SK-N-SH (cell line): ENCODE data around the gene P2RY6. TPM values are rescaled to one million over a fixed set of nuclear protein-coding genes. Genes with fewer than 3 reads are reported as not detected.

Experiments
- CTCF ChIA-PET: fragments of 300-600, 350-600 bp; formaldehyde crosslinking; extraction: SDS; loops from one replicate; lab custom pipeline; 2021; lab: Yijun Ruan, JAX
- POLR2A ChIA-PET: fragments of 350-600 bp; sonication (Branson Sonifier 250); formaldehyde crosslinking; extraction: SDS; loops from one replicate; lab custom pipeline; 2020; ENCODE audit warnings: antibody characterized with exemption, inconsistent platforms; lab: Yijun Ruan, JAX
- DNase-seq: peaks from one replicate; pipeline ENCODE4 v3.0.0; 2012
- H2AFZ ChIP-seq: fragments of 200-600 bp; sonication (generic); 2 replicates; pipeline ENCODE4 v1.8.1; 2016; ENCODE audit warnings: antibody characterized with exemption, mild to moderate bottlenecking, low read depth
- H3F3A ChIP-seq: fragments of 200-600 bp; sonication (generic); replicated peaks from 2 replicates; pipeline ENCODE3; 2016; ENCODE audit warnings: antibody characterized with exemption, mild to moderate bottlenecking; ENCODE audit not compliant: insufficient read depth
- H3K27ac ChIP-seq, 2 experiments: fragments of 200-500 bp in 1 of 2; fragments of 200-600 bp in 1 of 2; sonication (Bioruptor generic) in 1 of 2; sonication (generic), shearing (Covaris generic) in 1 of 2; 2 replicates each; pipeline versions ENCODE4 v1.5.1 to v1.6.1; 2014 to 2016; ENCODE audit warnings: low read depth in 2 of 2, inconsistent platforms in 1 of 2, low read length in 1 of 2, mild to moderate bottlenecking in 1 of 2, mixed read lengths in 1 of 2
- H3K27me3 ChIP-seq: fragments of 200-600 bp; sonication (generic), shearing (Covaris generic); 2 replicates; pipeline ENCODE4 v1.6.1; 2016; ENCODE audit warnings: mixed run types; ENCODE audit not compliant: insufficient read depth
- H3K36me3 ChIP-seq, 2 experiments: fragments of 200-500 bp in 1 of 2; fragments of 200-600 bp in 1 of 2; sonication (Bioruptor generic) in 1 of 2; sonication (generic) in 1 of 2; replicated peaks in 1 of 2; 2 replicates each; pipeline versions ENCODE3 to v1.5.1; 2014 to 2016; ENCODE audit warnings: low read length in 1 of 2, mild to moderate bottlenecking in 1 of 2; ENCODE audit not compliant: insufficient read depth in 2 of 2, control insufficient read depth in 1 of 2
- H3K4me1 ChIP-seq, 2 experiments: fragments of 200-500 bp in 1 of 2; fragments of 200-600 bp in 1 of 2; sonication (Bioruptor generic) in 1 of 2; sonication (generic), shearing (Covaris generic) in 1 of 2; 2 replicates each; pipeline versions ENCODE4 v1.5.1 to v1.6.1; 2014 to 2016; ENCODE audit warnings: low read depth in 1 of 2, low read length in 1 of 2, mixed run types in 1 of 2; ENCODE audit not compliant: insufficient read depth in 2 of 2, control insufficient read depth in 1 of 2
- H3K4me2 ChIP-seq: fragments of 200-600 bp; sonication (generic), shearing (Covaris generic); 2 replicates; pipeline ENCODE4 v1.6.1; 2017; ENCODE audit warnings: mixed run types
- H3K4me3 ChIP-seq, 2 experiments: fragments of 200-500 bp in 1 of 2; fragments of 200-600 bp in 1 of 2; sonication (Bioruptor generic) in 1 of 2; sonication (generic), shearing (Covaris generic) in 1 of 2; 2 replicates each; pipeline versions ENCODE4 v1.5.1 to v1.8.1; 2014 to 2016; ENCODE audit warnings: low read depth in 2 of 2, inconsistent platforms in 1 of 2, low read length in 1 of 2, mild to moderate bottlenecking in 1 of 2, mixed read lengths in 1 of 2, moderate library complexity in 1 of 2
- H3K79me2 ChIP-seq: fragments of 200-600 bp; sonication (generic); 2 replicates; pipeline ENCODE4 v1.8.1; 2017; ENCODE audit warnings: mild to moderate bottlenecking; ENCODE audit not compliant: insufficient read depth
- H3K9ac ChIP-seq: fragments of 200-600 bp; sonication (generic); 2 replicates; pipeline ENCODE4 v1.6.1; 2017; ENCODE audit warnings: mixed run types
- H3K9me2 ChIP-seq: fragments of 200-600 bp; sonication (generic); 2 replicates; pipeline ENCODE4 v1.6.1; 2017; ENCODE audit warnings: mixed run types
- H3K9me3 ChIP-seq: fragments of 200-600 bp; sonication (generic); 2 replicates; pipeline ENCODE4 v1.6.1; 2017; ENCODE audit warnings: mixed run types, mild to moderate bottlenecking, moderate library complexity
- H4K20me1 ChIP-seq: fragments of 200-600 bp; sonication (generic); 2 replicates; pipeline ENCODE4 v1.6.1; 2017; ENCODE audit warnings: mild to moderate bottlenecking, mixed run types; ENCODE audit not compliant: insufficient read depth
- CHD2 ChIP-seq: fragments of 150-350 bp; IDR thresholded peaks from 2 replicates; pipeline ENCODE4 v1.6.1; 2018; ENCODE audit warnings: low read length; ENCODE audit not compliant: partially characterized antibody
- CTCF ChIP-seq: fragments of 200-600 bp; sonication (generic); IDR thresholded peaks from 2 replicates; pipeline ENCODE4 v1.6.1; 2017; ENCODE audit warnings: antibody characterized with exemption, mild to moderate bottlenecking, moderate library complexity
- ELF1 ChIP-seq: IDR thresholded peaks from 2 replicates; pipeline ENCODE4 v1.4.0; 2012
- EP300 ChIP-seq, 2 experiments: IDR thresholded peaks; 2 replicates each; pipeline versions ENCODE4 v1.4.0 to v1.6.1; 2012; ENCODE audit warnings: borderline replicate concordance in 1 of 2, low read depth in 1 of 2, low read length in 1 of 2
- FOXJ3 ChIP-seq: sonication (generic); formaldehyde crosslinking; IDR thresholded peaks from 2 replicates; pipeline ENCODE4 v1.5.1; 2020; ENCODE audit warnings: mild to moderate bottlenecking, missing genetic modification reagents
- FOXM1 ChIP-seq: IDR thresholded peaks from 2 replicates; pipeline ENCODE4 v1.4.0; 2012; ENCODE audit warnings: low read depth, mild to moderate bottlenecking
- GABPA ChIP-seq: IDR thresholded peaks from 2 replicates; pipeline ENCODE4 v1.4.0; 2012; ENCODE audit warnings: low read depth, mild to moderate bottlenecking
- GATA2 ChIP-seq: sonication (generic); formaldehyde crosslinking; IDR thresholded peaks from 2 replicates; pipeline ENCODE4 v1.5.0; 2020; ENCODE audit warnings: mild to moderate bottlenecking, missing genetic modification reagents
- JUND ChIP-seq: IDR thresholded peaks from 2 replicates; pipeline ENCODE4 v1.4.0; 2012
- MEF2A ChIP-seq: IDR thresholded peaks from 2 replicates; pipeline ENCODE4 v1.4.0; 2012; ENCODE audit warnings: low read depth, borderline replicate concordance
- MXI1 ChIP-seq: IDR thresholded peaks from 2 replicates; pipeline ENCODE4 v1.6.1; 2012; ENCODE audit warnings: mild to moderate bottlenecking, low read depth, low read length, improper control_type of control experiment
- NFIC ChIP-seq: IDR thresholded peaks from 2 replicates; pipeline ENCODE4 v1.4.0; 2012; ENCODE audit warnings: borderline replicate concordance
- NRF1 ChIP-seq: IDR thresholded peaks from 2 replicates; pipeline ENCODE4 v1.6.1; 2012; ENCODE audit warnings: low read depth, mild to moderate bottlenecking, low read length
- PBX3 ChIP-seq: IDR thresholded peaks from 2 replicates; pipeline ENCODE4; 2012
- POLR2AphosphoS5 ChIP-seq: IDR thresholded peaks from 2 replicates; pipeline ENCODE4 v1.6.1; 2012; ENCODE audit warnings: low read depth, low read length
- RAD21 ChIP-seq: IDR thresholded peaks from 2 replicates; pipeline ENCODE4 v1.6.1; 2012; ENCODE audit warnings: mild to moderate bottlenecking, low read length
- RCOR1 ChIP-seq: fragments of 150-350 bp; IDR thresholded peaks from 2 replicates; pipeline ENCODE4 v1.6.1; 2017; ENCODE audit warnings: antibody characterized with exemption, low read length
- RXRA ChIP-seq: IDR thresholded peaks from 2 replicates; pipeline ENCODE4 v1.4.0; 2012; ENCODE audit warnings: low read depth, mild to moderate bottlenecking, borderline replicate concordance
- SIN3A ChIP-seq: IDR thresholded peaks from 2 replicates; pipeline ENCODE4 v1.6.1; 2012; ENCODE audit warnings: low read depth, mild to moderate bottlenecking, low read length, moderate library complexity, borderline replicate concordance
- SMC3 ChIP-seq: IDR thresholded peaks from 2 replicates; pipeline ENCODE4 v1.6.1; 2012; ENCODE audit warnings: low read depth, low read length, improper control_type of control experiment
- TAF1 ChIP-seq: IDR thresholded peaks from 2 replicates; pipeline ENCODE4 v1.6.1; 2012; ENCODE audit warnings: low read depth, mild to moderate bottlenecking, low read length, moderate library complexity, borderline replicate concordance
- TCF12 ChIP-seq: IDR thresholded peaks from 2 replicates; pipeline ENCODE4 v1.4.0; 2012
- TEAD4 ChIP-seq: IDR thresholded peaks from 2 replicates; pipeline ENCODE4 v1.4.0; 2012; ENCODE audit warnings: mild to moderate bottlenecking, borderline replicate concordance; ENCODE audit not compliant: insufficient read depth
- YY1 ChIP-seq: IDR thresholded peaks from 2 replicates; pipeline ENCODE4 v1.4.0; 2012; ENCODE audit warnings: low read depth, mild to moderate bottlenecking
- WGBS: methylation state at CpG from one replicate; pipeline ENCODE4 v1.1.6; 2017; ENCODE audit warnings: low lambda C conversion rate; 5-methylcytosine and 5-hydroxymethylcytosine counted together
- polyA plus RNA-seq, 3 experiments: library from polyadenylated mRNA; depleted of rRNA; stranded (reverse); fragments of >200 nt; gene quantifications; 2 replicates each; pipeline ENCODE4 v1.2.3, GENCODE V29; 2012
- TF ChIP-seq, protein P1 (sequence below): IDR thresholded peaks from 2 replicates; pipeline ENCODE4 v1.4.0; 2012; ENCODE audit warnings: low read depth, borderline replicate concordance
- TF ChIP-seq, protein P2 (sequence below): fragments of 150-350 bp; IDR thresholded peaks from 2 replicates; pipeline ENCODE4 v1.6.1; 2017; ENCODE audit warnings: antibody characterized with exemption, low read length, low read depth, borderline replicate concordance
- TF ChIP-seq, protein P3 (sequence below): IDR thresholded peaks from 2 replicates; pipeline ENCODE4 v1.4.0; 2012; ENCODE audit warnings: low read depth, borderline replicate concordance

Gene P2RY6
- polyA plus RNA-seq, 1 of the 3 experiments (the other 2 are of a cell fraction), result 0.15 TPM

- Histone ChIP-seq H3K4me1 (peaks cover 9 to 29% of the 10 kb centered on the region in 2 experiments), H4K20me1 (no peaks in the 10 kb centered on the region), H3K27ac (peak overlapping the region; percentile 35 to 48), H3K4me2 (peak overlapping the region; percentile 40; the same call in 1 of the 2 replicates), H3K36me3 (no peaks in the 10 kb centered on the region), H3K9ac (peak overlapping the region; percentile 64), H3F3A (no peaks in the 10 kb centered on the region), H2AFZ (peak overlapping the region; percentile 80; the same call in 1 of the 2 replicates), H3K27me3 (no peaks in the 10 kb centered on the region), H3K79me2 (no peaks in the 10 kb centered on the region), H3K9me3 (no peaks in the 10 kb centered on the region), H3K9me2 (no peaks in the 10 kb centered on the region), H3K4me3 (peak overlapping the region in 1 of 2 experiments; percentile 25; a peak in 1 of 4 replicates)
- ChIA-PET CTCF (interaction anchor here (0.6 to 14.8 kb wide), 82 partner anchors 8 to 570 kb away, joined by 3 to 283 read pairs (median 4); partner anchors contain the start of genes ARHGEF17, P2RY2 and P2RY6), POLR2A (interaction anchor here (0.6 to 1.7 kb wide), 2 partner anchors 44 to 75 kb away, joined by 3 to 8 read pairs; no protein-coding TSS in a partner anchor)
- DNase-seq, result peak; percentile 92
- 30% methylated on average over 16 of the region's 17 CpGs for WGBS
- TF ChIP-seq TCF12, result no peak
- TF ChIP-seq TAF1, result no peak
- no peak for TF ChIP-seq SIN3A
- TF ChIP-seq RAD21, result peak; percentile 97
- TF ChIP-seq, protein P1, sequence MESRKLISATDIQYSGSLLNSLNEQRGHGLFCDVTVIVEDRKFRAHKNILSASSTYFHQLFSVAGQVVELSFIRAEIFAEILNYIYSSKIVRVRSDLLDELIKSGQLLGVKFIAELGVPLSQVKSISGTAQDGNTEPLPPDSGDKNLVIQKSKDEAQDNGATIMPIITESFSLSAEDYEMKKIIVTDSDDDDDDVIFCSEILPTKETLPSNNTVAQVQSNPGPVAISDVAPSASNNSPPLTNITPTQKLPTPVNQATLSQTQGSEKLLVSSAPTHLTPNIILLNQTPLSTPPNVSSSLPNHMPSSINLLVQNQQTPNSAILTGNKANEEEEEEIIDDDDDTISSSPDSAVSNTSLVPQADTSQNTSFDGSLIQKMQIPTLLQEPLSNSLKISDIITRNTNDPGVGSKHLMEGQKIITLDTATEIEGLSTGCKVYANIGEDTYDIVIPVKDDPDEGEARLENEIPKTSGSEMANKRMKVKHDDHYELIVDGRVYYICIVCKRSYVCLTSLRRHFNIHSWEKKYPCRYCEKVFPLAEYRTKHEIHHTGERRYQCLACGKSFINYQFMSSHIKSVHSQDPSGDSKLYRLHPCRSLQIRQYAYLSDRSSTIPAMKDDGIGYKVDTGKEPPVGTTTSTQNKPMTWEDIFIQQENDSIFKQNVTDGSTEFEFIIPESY, result no peak
- no peak for TF ChIP-seq FOXJ3 (CRISPR knock-in tag)
- TF ChIP-seq YY1, result no peak
- no peak for TF ChIP-seq GABPA
- no peak for TF ChIP-seq TEAD4
- TF ChIP-seq FOXM1, result no peak
- TF ChIP-seq, protein P2, sequence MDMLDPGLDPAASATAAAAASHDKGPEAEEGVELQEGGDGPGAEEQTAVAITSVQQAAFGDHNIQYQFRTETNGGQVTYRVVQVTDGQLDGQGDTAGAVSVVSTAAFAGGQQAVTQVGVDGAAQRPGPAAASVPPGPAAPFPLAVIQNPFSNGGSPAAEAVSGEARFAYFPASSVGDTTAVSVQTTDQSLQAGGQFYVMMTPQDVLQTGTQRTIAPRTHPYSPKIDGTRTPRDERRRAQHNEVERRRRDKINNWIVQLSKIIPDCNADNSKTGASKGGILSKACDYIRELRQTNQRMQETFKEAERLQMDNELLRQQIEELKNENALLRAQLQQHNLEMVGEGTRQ, result no peak
- TF ChIP-seq MXI1, result no peak
- no peak for TF ChIP-seq GATA2 (CRISPR knock-in tag)
- no peak for TF ChIP-seq NFIC
- no peak for TF ChIP-seq ELF1
- TF ChIP-seq, protein P3, sequence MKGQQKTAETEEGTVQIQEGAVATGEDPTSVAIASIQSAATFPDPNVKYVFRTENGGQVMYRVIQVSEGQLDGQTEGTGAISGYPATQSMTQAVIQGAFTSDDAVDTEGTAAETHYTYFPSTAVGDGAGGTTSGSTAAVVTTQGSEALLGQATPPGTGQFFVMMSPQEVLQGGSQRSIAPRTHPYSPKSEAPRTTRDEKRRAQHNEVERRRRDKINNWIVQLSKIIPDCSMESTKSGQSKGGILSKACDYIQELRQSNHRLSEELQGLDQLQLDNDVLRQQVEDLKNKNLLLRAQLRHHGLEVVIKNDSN, result no peak
- TF ChIP-seq RXRA, result no peak
- no peak for TF ChIP-seq JUND
- TF ChIP-seq EP300 (IDR thresholded peaks at IDR 0.05; ENCODE audit: borderline replicate concordance in 1 of 2, low read depth in 1 of 2, low read length in 1 of 2), result no peak
- TF ChIP-seq SMC3, result peak; percentile 92
- TF ChIP-seq NRF1, result no peak
- TF ChIP-seq RCOR1, result no peak
- TF ChIP-seq MEF2A, result no peak
- TF ChIP-seq POLR2AphosphoS5, result no peak
- TF ChIP-seq PBX3, result no peak
- TF ChIP-seq CHD2, result peak; percentile 26
- peak; percentile 95 for TF ChIP-seq CTCF
Measured at GRCh38 chr11:73288873-73289707, 17.0 kb downstream of the P2RY6 start.
